ENCODE data around the gene IMMT. TPM values are rescaled to one million over a fixed set of nuclear protein-coding genes. Genes with fewer than 3 reads are reported as not detected.

The IMMT gene
- total RNA-seq, 4 donors from 2014 or later, result 45.8 to 56.4 (median 48.8) TPM

DNA sequence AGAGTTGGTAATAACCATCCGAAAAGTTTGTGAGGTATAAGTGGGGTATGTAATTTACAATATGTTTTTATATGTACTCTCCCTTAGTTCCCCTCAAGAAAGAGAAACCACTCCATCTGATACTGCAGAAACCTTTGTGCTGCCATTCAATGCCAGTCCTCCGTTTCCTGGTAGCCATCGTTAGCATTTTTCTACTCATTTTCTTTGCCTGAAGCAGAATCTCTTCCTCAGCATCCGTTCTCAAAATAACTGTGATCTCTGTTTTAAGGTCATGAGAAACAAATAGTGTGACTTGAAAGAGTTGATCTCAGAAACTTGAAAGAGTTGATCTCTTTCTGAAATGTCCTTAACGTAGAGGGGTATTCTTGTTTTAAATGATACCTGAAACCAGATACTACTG is 88.2 kb downstream of the IMMT start:
- WGBS, 2 donors, result 14 to 21% methylated on average over 5 of the region's 5 CpGs
- H3K4me3 ChIP-seq (ENCODE audit: low read depth, poor library complexity, severe bottlenecking), result no peak overlapping the region
- DNase-seq (ENCODE audit: low spot score in 2 of 2), result no peak
- intact Hi-C loops (cut with DNase I; ENCODE audit: low total_unique reads), result no loop called here
- TF ChIP-seq POLR2A (IDR thresholded peaks at IDR 0.05) (no peak), CTCF (IDR thresholded peaks at IDR 0.05) (no peak)

DNA sequence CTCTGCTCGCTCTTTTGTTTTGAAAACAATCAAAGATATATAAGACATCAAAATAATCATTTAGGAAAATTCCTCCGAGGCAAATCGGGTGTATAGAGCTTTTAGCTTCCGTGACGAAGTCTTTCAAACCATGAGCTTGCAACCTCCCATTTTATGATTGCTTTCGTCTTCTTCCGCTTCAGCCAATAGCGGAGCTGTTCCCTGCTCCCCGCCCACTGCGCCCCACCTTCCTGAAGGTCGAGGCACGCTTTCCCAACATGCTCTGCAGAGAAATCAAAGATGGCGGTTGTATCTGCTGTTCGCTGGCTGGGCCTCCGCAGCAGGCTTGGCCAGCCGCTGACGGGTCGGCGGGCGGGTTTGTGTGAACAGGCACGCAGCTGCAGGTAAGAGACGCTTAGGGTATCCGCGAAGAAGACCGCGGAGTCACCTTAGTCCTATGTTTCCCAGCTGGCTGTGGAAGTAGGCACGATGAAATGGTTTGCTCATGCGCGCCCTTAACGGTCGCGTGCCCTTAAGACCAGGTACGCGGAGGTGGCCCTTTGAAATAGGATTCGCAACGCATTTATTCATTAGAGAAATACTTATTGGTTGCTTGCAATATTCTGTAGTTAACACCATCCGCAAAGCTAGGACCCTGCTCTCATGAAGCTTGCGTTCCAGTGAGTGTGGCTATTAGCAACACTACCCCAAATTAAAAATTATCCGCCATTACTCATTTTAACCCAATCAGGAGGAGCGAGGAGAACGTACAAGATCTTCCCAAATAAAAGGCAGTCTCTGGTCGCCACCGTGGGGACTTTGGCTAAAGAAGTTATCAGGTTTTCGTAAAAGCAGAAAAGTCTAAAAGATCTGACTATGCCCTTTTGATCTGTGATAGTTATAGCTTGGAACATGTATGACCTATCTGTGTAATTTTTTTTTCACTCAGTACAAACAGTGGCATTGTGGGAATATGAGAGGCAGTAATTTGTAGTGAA is 89.0 kb downstream of the IMMT start, which contains the start of gene PTCD3:
Gene PTCD3 (plus strand): TSS at position 267 of the 977 bp plus-strand sequence. CDS start 13 bp downstream, at position 280.
- intact Hi-C loops (cut with DNase I; ENCODE audit: low total_unique reads), result no loop called here
- 0 to 1% methylated on average over 41 to 44 of the region's 44 CpGs for WGBS, 2 donors
- peak within 1 kb of the TSS; percentile 62 for H3K4me3 ChIP-seq (ENCODE audit: low read depth, poor library complexity, severe bottlenecking)
- no peak for TF ChIP-seq POLR2A (IDR thresholded peaks at IDR 0.05)
- TF ChIP-seq CTCF (IDR thresholded peaks at IDR 0.05), result no peak
- peak; percentile 95 to 98 for DNase-seq (ENCODE audit: low spot score in 2 of 2)

- peak within 1 kb of the TSS; percentile 62 for H3K4me3 ChIP-seq (ENCODE audit: low read depth, poor library complexity, severe bottlenecking)
- WGBS, 2 donors, result 0% methylated on average over 38 of the region's 38 CpGs
- peak; percentile 90 to 97 for DNase-seq (ENCODE audit: low spot score in 2 of 2)
- TF ChIP-seq POLR2A (IDR thresholded peaks at IDR 0.05) (no peak), CTCF (IDR thresholded peaks at IDR 0.05) (no peak)
- intact Hi-C loops (cut with DNase I; ENCODE audit: low total_unique reads), result no loop called here
Observed at GRCh38 chr2:86105252-86105968, 89.9 kb downstream of the IMMT start, which contains the start of gene POLR1A. Gene POLR1A (minus strand): TSS chr2:86105886. CDS start chr2:86105776, 110 bp downstream.

- TF ChIP-seq POLR2A (IDR thresholded peaks at IDR 0.05), result no peak
- TF ChIP-seq CTCF (IDR thresholded peaks at IDR 0.05), result no peak
- H3K4me3 ChIP-seq (ENCODE audit: low read depth, poor library complexity, severe bottlenecking), result no peak overlapping the region
- intact Hi-C loops (cut with DNase I; ENCODE audit: low total_unique reads), result no loop called here
- DNase-seq (ENCODE audit: low spot score in 2 of 2), result no peak
Observed at GRCh38 chr2:86102157-86102556, 93.1 kb downstream of the IMMT start.

DNA sequence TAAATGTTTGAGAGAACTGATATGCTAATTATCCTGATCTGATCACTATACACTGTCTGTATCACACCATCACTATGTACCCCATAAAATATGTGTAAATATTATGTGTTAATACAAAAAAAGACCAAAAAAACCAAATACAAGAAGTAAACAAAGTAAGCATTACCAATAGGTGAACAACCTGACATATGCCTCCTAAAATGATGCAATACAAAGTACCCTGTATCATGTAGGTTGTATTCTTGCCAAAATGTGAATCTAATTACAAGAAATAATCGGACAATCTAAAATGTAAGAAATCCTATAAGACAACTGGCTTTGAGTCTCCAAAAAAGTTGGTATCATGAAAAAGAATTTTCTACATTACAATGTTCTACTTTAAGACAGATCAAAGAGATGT is 97.3 kb downstream of the IMMT start:
- 85 to 95% methylated on average over 1 of the region's 1 CpG for WGBS, 2 donors
- no peak overlapping the region for H3K4me3 ChIP-seq (ENCODE audit: low read depth, poor library complexity, severe bottlenecking)
- TF ChIP-seq POLR2A (IDR thresholded peaks at IDR 0.05) (no peak), CTCF (IDR thresholded peaks at IDR 0.05) (no peak)
- DNase-seq (ENCODE audit: low spot score in 2 of 2), result no peak
- intact Hi-C loops (cut with DNase I; ENCODE audit: low total_unique reads), result no loop called here
